Keratinocyte (primary cell): Measurements from ENCODE around the gene SH3GLB2.

Source experiments
- CTCF ChIP-seq, 3 experiments: IDR thresholded peaks in 1 of 3; conservative IDR thresholded peaks in 1 of 3; optimal IDR thresholded peaks in 1 of 3; 2 replicates in 2 of 3; 3 replicates in 1 of 3; pipeline versions ENCODE3 to v1.5.1; 2011; ENCODE audit warnings: low read length in 3 of 3, mild to moderate bottlenecking in 3 of 3, moderate library complexity in 2 of 3, control low read depth in 1 of 3, inconsistent platforms in 1 of 3; ENCODE audit not compliant: insufficient read depth in 2 of 3; ENCODE audit errors: extremely low read depth in 1 of 3
- EZH2 ChIP-seq: IDR thresholded peaks from one replicate; pipeline ENCODE4 v1.6.1; 2012; ENCODE audit warnings: inconsistent platforms, mild to moderate bottlenecking, low read length, moderate library complexity

- no peak for TF ChIP-seq CTCF (optimal IDR thresholded peaks at IDR 0.05 in 1 of 3, IDR thresholded peaks at IDR 0.05 in 1 of 3, conservative IDR thresholded peaks at IDR 0.05 in 1 of 3; ENCODE audit: extremely low read depth in 1 of 3, insufficient read depth in 2 of 3, low read length in 3 of 3)
- no peak for TF ChIP-seq EZH2
Measured at GRCh38 chr9:129011170-129011569, 17.0 kb downstream of the SH3GLB2 start.
